GM19438 (cell line): Measurements from ENCODE around the gene DACT2.
"Not testable (repeated sequence)": the region's sequence is repeated elsewhere in the genome, so short reads cannot be mapped to it uniquely, and the experiment has no call there.

Experiments
- ATAC-seq: cut with Tn5 transposase; IDR thresholded peaks from one replicate; pipeline ENCODE4 v1.9.1; 2021; ENCODE audit warnings: low read depth; ENCODE audit not compliant: unreplicated experiment

DACT2 gene

GRCh38 chr6:168269455-168270243 is 49.9 kb downstream of the DACT2 start:
- ATAC-seq = no peak

DNA sequence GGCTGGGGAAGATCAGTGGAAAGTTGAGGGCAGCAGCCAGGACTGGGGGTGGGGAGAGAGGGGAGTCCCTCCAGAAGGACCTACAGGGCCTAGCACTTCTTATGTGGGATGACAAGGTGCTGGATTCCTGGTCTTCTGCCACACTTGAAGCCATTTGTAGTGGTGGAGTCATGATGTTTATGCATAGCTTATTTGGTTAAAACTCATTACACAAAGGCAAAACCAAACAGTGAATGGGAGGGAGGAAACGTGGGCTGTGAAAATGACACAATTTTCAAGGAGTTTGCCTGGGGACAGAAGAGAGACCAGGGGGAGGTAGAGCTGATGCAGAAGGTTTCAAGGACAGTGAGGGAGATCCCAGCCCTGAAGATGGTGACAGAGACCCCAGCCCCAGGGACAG is 50.8 kb downstream of the DACT2 start:
- no peak for ATAC-seq

DNA sequence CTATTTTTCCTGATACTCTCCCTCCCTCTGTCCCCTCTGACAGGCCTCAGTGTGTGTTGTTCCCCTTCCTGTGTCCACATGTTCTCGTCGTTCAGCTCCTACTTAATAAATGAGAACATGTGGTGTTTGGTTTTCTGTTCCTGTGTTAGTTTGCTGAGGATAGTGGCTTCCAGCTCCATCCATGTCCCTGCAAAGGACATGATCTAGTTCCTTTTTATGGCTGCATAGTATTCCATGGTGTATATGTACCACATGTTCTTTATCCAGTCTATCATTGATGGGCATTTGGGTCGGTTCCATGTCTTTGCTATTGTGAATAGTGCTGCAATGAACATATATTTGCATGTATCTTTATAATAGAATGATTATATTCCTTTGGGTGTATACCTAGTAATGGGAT is 51.8 kb downstream of the DACT2 start:
- not testable (repeated sequence) for ATAC-seq

DNA sequence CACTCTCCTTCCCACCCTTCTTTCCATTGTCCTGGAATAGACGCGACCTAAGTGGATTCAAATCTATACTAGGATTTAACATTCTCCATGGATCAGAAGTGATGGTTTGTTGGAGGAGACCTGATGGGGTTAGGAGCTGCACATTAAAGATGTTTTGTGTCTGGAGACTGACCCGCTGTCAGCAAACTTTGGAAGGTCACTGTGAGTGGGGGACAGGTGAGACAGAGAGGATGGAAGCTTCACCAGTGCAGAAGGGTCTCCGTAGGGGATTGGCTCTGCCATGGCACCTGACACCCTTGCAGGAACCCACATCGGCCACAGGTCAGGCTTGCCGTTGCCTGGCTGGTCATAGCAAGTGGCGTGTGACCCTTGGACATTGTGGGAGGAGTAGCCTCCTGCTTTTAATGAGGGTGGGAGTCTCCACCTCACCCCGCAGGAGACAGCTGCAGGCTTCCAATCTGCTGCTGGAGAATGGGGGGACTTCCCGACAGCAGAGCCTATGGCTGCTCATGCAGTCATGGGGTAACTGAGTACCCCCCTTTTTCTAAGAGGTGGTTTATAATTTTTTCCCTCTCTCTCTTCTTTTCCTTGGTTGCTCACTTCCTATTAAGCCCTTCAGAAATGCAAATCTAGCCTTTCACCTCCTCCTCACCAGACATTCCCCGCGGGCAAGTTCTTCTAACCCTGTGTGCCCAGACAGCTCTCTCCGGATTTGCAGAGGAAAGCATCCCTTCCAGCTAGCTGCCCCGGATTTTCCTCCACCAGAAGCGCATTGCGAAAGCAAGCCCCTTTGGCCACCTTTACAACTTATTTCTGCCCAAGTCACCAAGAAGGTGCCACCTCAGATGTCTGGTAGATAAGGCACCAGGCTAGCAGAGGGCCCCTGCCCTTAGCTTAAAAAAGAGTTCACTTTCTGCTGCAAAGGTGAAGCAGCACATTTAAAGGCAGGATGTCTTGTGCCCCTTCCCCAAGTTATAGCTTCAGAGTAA is 53.5 kb downstream of the DACT2 start:
- no peak for ATAC-seq

DNA sequence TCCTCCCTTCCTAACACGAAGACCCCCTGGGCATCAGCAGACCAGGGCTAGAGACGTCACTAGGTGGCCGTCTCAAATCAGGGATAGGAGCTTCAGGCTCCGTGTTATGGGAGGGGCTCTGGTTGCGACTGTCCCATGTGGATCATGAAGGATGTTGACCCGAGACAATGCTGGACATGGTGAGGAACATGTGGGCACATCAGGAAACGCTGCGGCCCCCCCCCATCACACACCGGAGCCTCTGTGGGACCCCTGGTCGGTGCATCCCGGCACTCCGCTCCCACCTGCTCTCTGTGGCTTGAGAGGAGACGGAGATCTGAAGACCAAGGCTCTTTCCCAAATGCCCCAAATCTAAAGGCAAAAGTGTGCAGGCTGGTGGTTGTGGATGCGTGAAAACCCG is 54.2 kb downstream of the DACT2 start:
- no peak for ATAC-seq

DNA sequence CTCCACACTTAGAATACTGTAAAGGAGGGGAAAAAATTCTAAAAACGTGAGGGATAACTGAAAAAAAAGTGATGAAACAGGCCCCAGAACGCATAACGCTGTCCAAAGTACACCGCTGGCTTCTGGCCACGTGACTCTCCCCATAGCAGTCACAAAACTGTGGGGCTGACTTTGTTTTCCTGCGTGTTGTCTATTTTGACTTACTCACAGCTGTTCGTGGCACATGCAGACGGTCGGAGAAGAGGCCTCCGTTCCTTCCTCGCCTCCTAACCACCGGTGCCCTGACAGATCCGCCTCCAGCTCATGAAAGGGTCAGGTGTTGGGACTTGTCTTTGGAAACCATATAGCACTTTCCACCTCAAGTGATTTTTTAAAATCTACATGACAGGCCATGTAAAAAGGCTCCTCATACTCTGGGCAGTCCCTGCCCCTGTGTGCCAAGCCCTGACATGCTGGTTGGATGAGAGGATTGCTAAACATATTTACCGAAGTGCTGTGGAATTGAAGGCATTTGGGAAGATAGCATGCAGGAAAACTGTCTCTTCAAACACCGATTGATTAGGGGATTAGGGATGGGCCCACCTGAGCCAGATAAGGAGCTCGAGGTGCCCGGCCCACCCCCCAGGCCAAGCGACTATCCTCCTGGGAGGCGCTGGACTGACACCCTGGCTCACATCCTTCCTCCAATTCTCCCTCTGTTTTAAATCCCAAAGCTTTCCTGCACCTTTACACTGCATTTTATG is 54.8 kb downstream of the DACT2 start:
- no peak for ATAC-seq

DNA sequence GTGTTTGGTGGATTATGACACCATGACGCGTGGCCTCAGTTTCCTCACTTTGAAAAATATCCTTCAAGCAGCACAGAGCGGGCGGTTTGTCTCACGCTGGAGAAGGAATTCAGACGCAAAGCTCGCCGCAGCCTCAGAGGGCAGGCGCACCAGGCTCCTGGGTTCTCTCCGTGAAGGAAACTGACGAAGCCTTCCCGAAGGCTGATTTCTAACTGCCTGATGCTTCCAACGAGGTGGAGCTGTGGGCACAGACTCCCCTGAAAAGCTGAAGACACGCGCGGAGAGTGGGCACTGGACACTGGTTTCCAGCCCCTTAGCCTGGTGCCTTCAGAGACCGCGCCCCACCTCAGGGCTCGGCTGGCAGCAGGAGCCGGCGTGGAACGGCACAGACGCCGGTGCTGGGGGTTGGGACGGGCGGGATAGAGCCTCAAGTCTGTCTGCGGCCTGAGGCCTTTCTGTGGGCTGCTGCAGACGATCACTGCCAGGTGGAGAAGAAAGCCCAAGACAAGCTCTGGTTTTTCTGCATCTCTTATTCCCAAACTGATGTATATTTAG is 56.1 kb downstream of the DACT2 start:
- ATAC-seq = no peak

GRCh38 chr6:168261234-168261633 is 58.3 kb downstream of the DACT2 start:
- no peak for ATAC-seq

DNA sequence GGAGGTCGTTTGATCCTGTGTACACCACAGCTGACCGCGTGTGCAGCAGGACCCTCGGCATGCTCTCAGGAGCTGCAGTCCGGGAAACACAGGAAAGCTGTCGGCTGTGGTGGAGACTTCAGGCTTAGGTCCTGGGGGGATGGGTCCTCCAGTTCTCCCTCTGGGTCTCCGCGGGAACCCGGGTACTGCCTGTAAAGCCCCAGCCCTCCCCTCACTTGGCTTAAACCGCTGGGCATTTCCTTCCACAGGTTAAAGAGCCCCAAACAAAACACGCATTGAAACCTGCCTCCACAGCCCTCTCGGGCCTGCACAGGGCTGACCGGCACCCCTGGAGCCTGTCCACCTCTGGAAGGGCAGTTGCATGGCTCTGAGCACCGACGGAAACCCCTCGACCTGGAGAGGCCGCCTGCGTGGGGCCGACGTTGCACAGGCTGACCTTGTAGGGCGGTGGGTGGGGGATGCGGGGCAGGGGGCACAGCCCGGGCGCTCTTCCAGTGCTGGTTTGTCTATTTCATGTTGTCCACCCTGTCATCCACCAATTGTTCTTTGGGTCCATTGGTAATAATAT is 59.1 kb downstream of the DACT2 start:
- no peak for ATAC-seq

GRCh38 chr6:168258795-168259194 is 60.8 kb downstream of the DACT2 start:
- ATAC-seq = no peak

GRCh38 chr6:168256940-168257339 is 62.6 kb downstream of the DACT2 start:
- no peak for ATAC-seq
